AG04449 (cell line): Measurements from ENCODE around the gene SMYD2.

Experiments used
- CTCF ChIA-PET: fragments of 350-600 bp; formaldehyde crosslinking; extraction: SDS; loops from one replicate; lab custom pipeline; 2021; ENCODE audit warnings: antibody characterized with exemption; lab: Yijun Ruan, JAX
- POLR2A ChIA-PET: fragments of 400-600, 350-600 bp; formaldehyde crosslinking; extraction: SDS; loops from one replicate; lab custom pipeline; 2020; ENCODE audit warnings: antibody characterized with exemption, inconsistent platforms; lab: Yijun Ruan, JAX
- DNase-seq: peaks from one replicate; pipeline ENCODE4 v3.0.0-alpha.2; 2010; ENCODE audit warnings: low read depth, low spot score
- H3K4me3 ChIP-seq: 2 replicates; pipeline ENCODE4 v1.5.1; 2011; ENCODE audit warnings: low read depth, mild to moderate bottlenecking, control low read depth, low read length
- TF ChIP-seq, protein P1 (sequence below): IDR thresholded peaks from one replicate; pipeline ENCODE4 v1.5.1; 2011; ENCODE audit warnings: mild to moderate bottlenecking, moderate library complexity, low read length, control low read depth, inconsistent platforms; ENCODE audit not compliant: insufficient read depth; ENCODE audit errors: missing control alignments

Gene SMYD2

DNA sequence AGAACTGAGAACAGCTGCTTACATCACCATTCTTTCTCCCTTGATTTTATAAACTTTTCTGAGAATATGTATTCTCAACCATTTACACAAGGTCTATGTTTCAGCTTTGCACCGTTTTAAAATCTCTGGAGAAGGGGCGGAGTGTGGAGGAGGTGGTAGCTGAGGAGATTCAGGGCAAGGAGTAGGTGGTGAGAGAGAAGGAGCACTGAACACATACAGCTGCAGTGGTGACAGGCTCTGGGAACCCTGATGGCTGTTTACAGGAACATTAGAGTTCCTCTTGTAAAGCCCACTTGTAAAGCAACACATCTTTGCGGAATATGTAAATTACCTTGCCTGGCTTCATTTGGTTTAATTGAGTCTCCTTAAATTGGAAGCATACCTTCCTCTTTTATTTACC, 89.7 kb downstream of the SMYD2 start:
- TF ChIP-seq, protein P1, sequence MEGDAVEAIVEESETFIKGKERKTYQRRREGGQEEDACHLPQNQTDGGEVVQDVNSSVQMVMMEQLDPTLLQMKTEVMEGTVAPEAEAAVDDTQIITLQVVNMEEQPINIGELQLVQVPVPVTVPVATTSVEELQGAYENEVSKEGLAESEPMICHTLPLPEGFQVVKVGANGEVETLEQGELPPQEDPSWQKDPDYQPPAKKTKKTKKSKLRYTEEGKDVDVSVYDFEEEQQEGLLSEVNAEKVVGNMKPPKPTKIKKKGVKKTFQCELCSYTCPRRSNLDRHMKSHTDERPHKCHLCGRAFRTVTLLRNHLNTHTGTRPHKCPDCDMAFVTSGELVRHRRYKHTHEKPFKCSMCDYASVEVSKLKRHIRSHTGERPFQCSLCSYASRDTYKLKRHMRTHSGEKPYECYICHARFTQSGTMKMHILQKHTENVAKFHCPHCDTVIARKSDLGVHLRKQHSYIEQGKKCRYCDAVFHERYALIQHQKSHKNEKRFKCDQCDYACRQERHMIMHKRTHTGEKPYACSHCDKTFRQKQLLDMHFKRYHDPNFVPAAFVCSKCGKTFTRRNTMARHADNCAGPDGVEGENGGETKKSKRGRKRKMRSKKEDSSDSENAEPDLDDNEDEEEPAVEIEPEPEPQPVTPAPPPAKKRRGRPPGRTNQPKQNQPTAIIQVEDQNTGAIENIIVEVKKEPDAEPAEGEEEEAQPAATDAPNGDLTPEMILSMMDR = no peak
- CTCF ChIA-PET = interaction anchor here (0.9 to 1.9 kb wide), 4 partner anchors 10 to 215 kb away, joined by 3 to 10 read pairs (median 6); no protein-coding TSS in a partner anchor
- POLR2A ChIA-PET = no interaction called here
- no peak for DNase-seq
- no peak overlapping the region for H3K4me3 ChIP-seq

DNA sequence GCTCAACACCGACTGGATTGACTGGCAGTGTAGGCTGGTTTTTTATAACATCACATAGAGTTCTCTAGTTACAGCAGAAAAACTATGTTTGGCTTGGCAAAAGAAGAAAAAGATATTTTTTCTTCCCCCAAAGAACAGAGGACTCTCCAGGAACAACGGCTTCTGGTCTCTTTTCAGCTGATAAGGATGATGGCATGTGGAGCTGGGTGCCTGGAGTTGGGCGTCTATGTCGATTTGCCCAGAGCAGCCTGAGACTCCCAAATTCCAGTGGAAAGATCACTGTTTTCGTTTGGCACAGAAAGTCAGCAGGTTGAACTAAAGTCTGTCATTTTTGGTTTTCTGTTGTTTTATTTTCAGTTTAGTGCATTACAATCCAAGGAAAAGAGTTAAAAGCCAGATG, 91.1 kb downstream of the SMYD2 start:
- TF ChIP-seq, protein P1 = no peak
- ChIA-PET POLR2A (no interaction called here), CTCF (interaction anchor here (0.8 to 1.9 kb wide), 3 partner anchors 40 to 214 kb away, joined by 3 to 10 read pairs (median 8); no protein-coding TSS in a partner anchor)
- no peak overlapping the region for H3K4me3 ChIP-seq
- DNase-seq = no peak

DNA sequence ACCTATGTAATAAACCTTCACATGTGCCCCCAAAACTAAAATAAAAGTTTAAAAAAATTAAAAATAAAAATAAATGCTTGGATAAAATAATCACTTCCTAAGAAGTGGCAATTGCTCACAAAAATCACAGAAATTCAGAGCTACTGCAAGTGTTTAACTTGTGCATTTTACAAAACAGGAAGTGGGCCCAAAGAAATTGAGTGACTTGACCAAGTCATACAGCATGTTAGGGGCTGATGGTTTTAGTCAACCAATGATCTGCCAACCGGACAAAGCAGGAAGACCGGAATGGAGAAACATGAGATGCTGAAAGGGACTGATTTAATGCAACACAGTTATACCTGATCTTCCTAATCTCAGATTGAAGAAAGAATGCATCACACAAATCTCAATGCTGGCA, 96.5 kb downstream of the SMYD2 start:
- no peak for DNase-seq
- TF ChIP-seq, protein P1 = no peak
- ChIA-PET POLR2A (no interaction called here), CTCF (interaction anchor here (0.9 to 4.6 kb wide), 5 partner anchors 9 to 250 kb away, joined by 3 to 21 read pairs (median 4); no protein-coding TSS in a partner anchor)
- no peak overlapping the region for H3K4me3 ChIP-seq

DNA sequence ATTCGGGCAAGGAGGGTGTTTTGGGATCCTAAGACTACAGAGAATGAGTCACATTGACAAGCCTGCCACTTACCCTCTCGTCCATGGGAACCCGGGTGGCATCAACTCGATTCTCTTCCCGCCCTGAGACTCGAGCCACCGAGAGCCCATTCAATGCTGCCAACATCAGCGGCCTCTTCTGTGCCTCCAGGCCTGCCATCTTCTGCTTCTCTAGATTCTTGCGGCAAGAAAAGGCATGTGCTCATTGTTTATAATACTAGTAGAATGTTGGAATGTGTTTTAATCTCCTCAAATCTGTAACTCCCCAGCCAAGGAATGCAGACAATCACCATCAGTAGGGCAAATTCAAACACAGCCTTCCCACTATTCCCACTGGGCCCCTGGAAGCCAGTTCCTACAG, 96.9 kb downstream of the SMYD2 start:
- peak; percentile 70 for DNase-seq
- H3K4me3 ChIP-seq = no peak overlapping the region
- CTCF ChIA-PET = interaction anchor here (0.9 to 4.6 kb wide), 4 partner anchors 9 to 250 kb away, joined by 3 to 21 read pairs (median 6); no protein-coding TSS in a partner anchor
- TF ChIP-seq, protein P1 = no peak
- POLR2A ChIA-PET = interaction anchor here (0.8 to 1.3 kb wide), 2 partner anchors 74 to 207 kb away, joined by 3 to 4 read pairs; no protein-coding TSS in a partner anchor

DNA sequence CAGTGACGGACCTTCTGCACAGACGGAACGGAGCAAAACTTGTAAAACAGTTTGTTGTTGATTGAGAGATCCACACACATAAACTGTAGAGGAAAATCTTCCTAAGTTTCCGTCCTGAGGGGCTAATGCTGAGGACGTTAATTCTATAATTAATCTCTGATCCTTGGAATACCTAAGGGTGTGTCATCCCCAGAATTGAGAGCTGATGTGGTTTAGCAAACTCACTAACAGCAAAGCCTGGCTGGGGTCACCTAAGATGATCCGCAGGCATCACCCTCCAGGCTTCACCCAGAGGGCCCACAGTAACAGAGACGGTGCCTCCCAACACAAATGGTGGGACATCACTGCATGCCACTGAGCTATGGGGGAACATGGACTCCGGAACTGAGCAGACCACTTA, 97.5 kb downstream of the SMYD2 start:
- ChIA-PET CTCF (interaction anchor here (1.0 to 4.6 kb wide), 3 partner anchors 11 to 46 kb away, joined by 3 to 21 read pairs (median 8); no protein-coding TSS in a partner anchor), POLR2A (interaction anchor here (0.8 to 1.3 kb wide), 2 partner anchors 73 to 206 kb away, joined by 3 to 4 read pairs; no protein-coding TSS in a partner anchor)

DNA sequence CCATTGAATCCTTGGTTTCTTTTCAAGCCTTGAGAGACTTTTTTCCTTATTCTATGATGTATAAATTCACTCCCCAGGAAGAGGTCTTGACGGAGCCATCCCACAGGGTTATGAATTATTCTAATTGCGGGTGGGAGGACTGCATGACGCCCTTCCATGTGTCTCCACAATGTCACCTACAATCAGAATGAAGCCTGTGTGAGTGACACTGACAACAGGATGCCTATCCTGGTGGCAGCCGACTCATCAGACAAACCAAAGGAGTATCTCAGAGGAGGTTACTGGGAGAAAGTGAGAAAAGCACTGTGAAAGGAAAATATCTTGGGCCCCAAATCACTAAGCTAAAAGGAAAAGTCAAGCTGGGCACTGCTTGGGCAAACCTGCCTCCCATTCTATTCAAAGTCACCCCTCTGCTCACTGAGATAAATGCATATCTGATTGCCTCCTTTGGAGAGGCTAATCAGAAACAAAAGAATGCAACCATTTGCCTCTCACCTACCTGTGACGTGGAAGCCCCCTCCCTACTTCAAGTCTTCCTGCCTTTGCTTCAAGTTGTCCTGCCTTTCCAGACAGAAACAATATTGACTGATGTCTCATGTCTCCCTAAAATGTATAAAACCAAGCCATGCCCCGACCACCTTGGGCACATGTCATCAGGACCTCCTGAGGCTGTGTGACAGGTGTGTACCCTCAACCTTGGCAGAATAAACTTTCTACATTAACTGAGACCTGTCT, 98.4 kb downstream of the SMYD2 start:
- DNase-seq = no peak
- TF ChIP-seq, protein P1 = no peak
- no peak overlapping the region for H3K4me3 ChIP-seq
- ChIA-PET POLR2A (interaction anchor here (1.3 kb wide), 1 partner anchor 205 kb away, joined by 4 read pairs; no protein-coding TSS in a partner anchor), CTCF (interaction anchor here (1.0 to 4.6 kb wide), 3 partner anchors 10 to 47 kb away, joined by 3 to 21 read pairs (median 3); no protein-coding TSS in a partner anchor)

More for the DNA sequence above, 97.5 kb downstream of the SMYD2 start:
- TF ChIP-seq, protein P1 = no peak
- H3K4me3 ChIP-seq = no peak overlapping the region
- no peak for DNase-seq
